ENCODE measurements around the gene PLCG2.
"Not testable (repeated sequence)": the region's sequence is repeated elsewhere in the genome, so short reads cannot be mapped to it uniquely, and the experiment has no call there.

The PLCG2 gene

GRCh38 chr16:81967358-81967757, 188.3 kb downstream of the PLCG2 start:
- no peak for DNase-seq (ENCODE audit: extremely low read depth, low read depth)
- TF ChIP-seq, protein P1, sequence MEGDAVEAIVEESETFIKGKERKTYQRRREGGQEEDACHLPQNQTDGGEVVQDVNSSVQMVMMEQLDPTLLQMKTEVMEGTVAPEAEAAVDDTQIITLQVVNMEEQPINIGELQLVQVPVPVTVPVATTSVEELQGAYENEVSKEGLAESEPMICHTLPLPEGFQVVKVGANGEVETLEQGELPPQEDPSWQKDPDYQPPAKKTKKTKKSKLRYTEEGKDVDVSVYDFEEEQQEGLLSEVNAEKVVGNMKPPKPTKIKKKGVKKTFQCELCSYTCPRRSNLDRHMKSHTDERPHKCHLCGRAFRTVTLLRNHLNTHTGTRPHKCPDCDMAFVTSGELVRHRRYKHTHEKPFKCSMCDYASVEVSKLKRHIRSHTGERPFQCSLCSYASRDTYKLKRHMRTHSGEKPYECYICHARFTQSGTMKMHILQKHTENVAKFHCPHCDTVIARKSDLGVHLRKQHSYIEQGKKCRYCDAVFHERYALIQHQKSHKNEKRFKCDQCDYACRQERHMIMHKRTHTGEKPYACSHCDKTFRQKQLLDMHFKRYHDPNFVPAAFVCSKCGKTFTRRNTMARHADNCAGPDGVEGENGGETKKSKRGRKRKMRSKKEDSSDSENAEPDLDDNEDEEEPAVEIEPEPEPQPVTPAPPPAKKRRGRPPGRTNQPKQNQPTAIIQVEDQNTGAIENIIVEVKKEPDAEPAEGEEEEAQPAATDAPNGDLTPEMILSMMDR (IDR thresholded peaks at IDR 0.05; ENCODE audit: low read depth, low read length, missing control alignments): no peak
- no peak overlapping the region for H3K4me3 ChIP-seq (replicated peaks; ENCODE audit: low read depth, low read length)

GRCh38 chr16:81971853-81972252, 192.8 kb downstream of the PLCG2 start:
- TF ChIP-seq, protein P1 (IDR thresholded peaks at IDR 0.05; ENCODE audit: low read depth, low read length, missing control alignments): no peak
- no peak overlapping the region for H3K4me3 ChIP-seq (replicated peaks; ENCODE audit: low read depth, low read length)
- no peak for DNase-seq (ENCODE audit: extremely low read depth, low read depth)

DNA sequence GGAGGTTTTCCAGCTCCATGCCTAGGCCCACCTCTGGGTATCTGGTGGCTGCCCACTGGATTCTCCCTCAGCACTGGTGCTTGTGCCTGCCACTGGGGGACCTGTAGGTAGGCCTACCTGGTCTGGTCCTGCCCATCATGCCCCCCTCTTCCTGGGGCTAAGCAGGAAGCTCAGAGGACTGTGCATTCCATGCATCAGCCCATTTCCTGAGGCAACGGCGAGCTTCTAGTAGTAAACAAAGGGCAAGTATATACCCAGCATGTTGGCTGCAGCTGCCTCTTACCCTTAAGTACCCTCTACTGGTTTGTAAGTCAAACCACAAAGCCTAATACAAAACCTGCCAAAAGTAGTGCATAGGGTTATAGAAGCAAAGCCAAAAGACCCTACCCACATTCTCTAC, 194.6 kb downstream of the PLCG2 start:
- DNase-seq (ENCODE audit: extremely low read depth, low read depth): no peak
- TF ChIP-seq, protein P1 (IDR thresholded peaks at IDR 0.05; ENCODE audit: low read depth, low read length, missing control alignments): no peak
- H3K4me3 ChIP-seq (replicated peaks; ENCODE audit: low read depth, low read length): no peak overlapping the region

- DNase-seq (ENCODE audit: extremely low read depth, low read depth): no peak
- H3K4me3 ChIP-seq (replicated peaks; ENCODE audit: low read depth, low read length): no peak overlapping the region
- TF ChIP-seq, protein P1 (IDR thresholded peaks at IDR 0.05; ENCODE audit: low read depth, low read length, missing control alignments): no peak
Measured at GRCh38 chr16:81975637-81976036, 196.5 kb downstream of the PLCG2 start.

- DNase-seq (ENCODE audit: extremely low read depth, low read depth); H3K4me3 ChIP-seq (replicated peaks; ENCODE audit: low read depth, low read length): not testable (repeated sequence)
Measured at GRCh38 chr16:81977335-81977942, 198.3 kb downstream of the PLCG2 start.

GRCh38 chr16:81987121-81987520, 208.0 kb downstream of the PLCG2 start:
- DNase-seq (ENCODE audit: extremely low read depth, low read depth): no peak
- TF ChIP-seq, protein P1 (IDR thresholded peaks at IDR 0.05; ENCODE audit: low read depth, low read length, missing control alignments): no peak
- H3K4me3 ChIP-seq (replicated peaks; ENCODE audit: low read depth, low read length): no peak overlapping the region

GRCh38 chr16:81987706-81988105, 208.6 kb downstream of the PLCG2 start:
- H3K4me3 ChIP-seq (replicated peaks; ENCODE audit: low read depth, low read length): no peak overlapping the region
- TF ChIP-seq, protein P1 (IDR thresholded peaks at IDR 0.05; ENCODE audit: low read depth, low read length, missing control alignments): no peak
- DNase-seq (ENCODE audit: extremely low read depth, low read depth): no peak

Measured in HFF-Myc (cell line).